T-helper 1 cell (primary cell): ENCODE results near the gene CD3D.
A peak's percentile ranks its signal among the peaks of the same experiment; 100 is the strongest.

ENCODE experiments used
- DNase-seq, 5 donors: peaks; one replicate each; pipeline ENCODE4 v3.0.0-alpha.2; 2012 to 2020
- total RNA-seq, 4 donors: gene quantifications; one replicate each; lab custom pipeline; 2026; lab: John Stamatoyannopoulos, UW

The CD3D gene
- 134 to 178 (median 168) reads per million in 4 donors for total RNA-seq

GRCh38 chr11:118342503-118343161 is at the start of gene CD3D:
CD3D (minus strand) TSS chr11:118342705; CDS start chr11:118342607, 98 bp downstream.
- DNase-seq: peak; percentile 44 to 81 (median 60)

- no peak for DNase-seq
These were observed 41.2 kb upstream of the CD3D start for GRCh38 chr11:118383657-118384056.

- no peak for DNase-seq
These were observed 40.4 kb upstream of the CD3D start for GRCh38 chr11:118382954-118383353.

- DNase-seq: no peak
These were observed 38.1 kb upstream of the CD3D start for GRCh38 chr11:118380571-118380970.

GRCh38 chr11:118379497-118379896 is 37.0 kb upstream of the CD3D start:
- DNase-seq: no peak

- DNase-seq: no peak
These were observed 33.5 kb upstream of the CD3D start for GRCh38 chr11:118375978-118376377.

GRCh38 chr11:118374729-118375128 is 32.2 kb upstream of the CD3D start:
- no peak for DNase-seq

GRCh38 chr11:118373871-118374270 is 31.4 kb upstream of the CD3D start:
- DNase-seq: no peak

GRCh38 chr11:118373263-118373662 is 30.8 kb upstream of the CD3D start:
- no peak for DNase-seq

GRCh38 chr11:118370774-118371173 is 28.3 kb upstream of the CD3D start:
- DNase-seq: no peak

GRCh38 chr11:118366287-118366686 is 23.8 kb upstream of the CD3D start:
- DNase-seq: no peak

GRCh38 chr11:118364956-118365615 is 22.6 kb upstream of the CD3D start:
- DNase-seq: no peak

GRCh38 chr11:118359295-118359958 is 16.9 kb upstream of the CD3D start, which contains the start of gene UBE4A:
UBE4A (plus strand) TSS chr11:118359600; CDS start chr11:118365081, 5,481 bp downstream.
- DNase-seq: peak; percentile 88 to 98 (median 94)

- DNase-seq: no peak
These were observed 15.6 kb upstream of the CD3D start for GRCh38 chr11:118358071-118358470.

- DNase-seq: peak in 1 of 5 donors; percentile 24
These were observed 10.7 kb upstream of the CD3D start for GRCh38 chr11:118353084-118353710.

- no peak for DNase-seq
These were observed 7.0 kb upstream of the CD3D start for GRCh38 chr11:118349475-118349874.

- DNase-seq: peak; percentile 38 to 81 (median 59)
These were observed 1.5 kb upstream of the CD3D start, which contains the start of gene CD3G for GRCh38 chr11:118343981-118344515. CD3G (plus strand) TSS chr11:118344344; CDS start chr11:118344424, 80 bp downstream.

- peak in 1 of 5 donors; percentile 38 for DNase-seq
These were observed 743 bp upstream of the CD3D start for GRCh38 chr11:118343248-118343647.

- DNase-seq: peak in 1 of 5 donors; percentile 46
These were observed 553 bp downstream of the CD3D start for GRCh38 chr11:118341815-118342489.

GRCh38 chr11:118341261-118341660 is 1.2 kb downstream of the CD3D start:
- no peak for DNase-seq

GRCh38 chr11:118340449-118340848 is 2.1 kb downstream of the CD3D start:
- DNase-seq: no peak
